Measurements from ENCODE around the gene LIPG. TPM values are rescaled to one million over a fixed set of nuclear protein-coding genes. Genes with fewer than 3 reads are reported as not detected.

Gene LIPG
- total RNA-seq, 1 experiment from 2014 or later, result 6.8 TPM

DNA sequence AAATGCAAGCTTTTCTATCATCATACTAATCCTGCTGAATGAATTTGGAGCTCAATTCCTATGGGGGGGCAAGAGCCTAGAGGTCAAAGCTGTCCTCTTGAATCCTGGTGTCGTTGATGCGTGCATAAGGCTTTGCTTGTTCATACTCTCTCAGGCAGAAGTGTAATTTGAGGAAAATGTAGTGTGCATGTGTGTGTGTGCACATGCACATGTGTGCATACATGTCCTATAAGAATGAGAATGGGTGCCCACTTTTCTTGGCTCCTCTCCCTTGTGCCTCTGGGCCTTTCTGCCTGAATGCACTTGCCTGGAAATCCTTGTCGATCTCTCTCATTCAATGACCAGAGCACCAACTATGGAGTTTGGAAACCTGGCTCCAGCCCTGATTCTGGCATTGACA is 46.3 kb upstream of the LIPG start:
- CTCF ChIA-PET, result interaction anchor here (0.8 kb wide), 1 partner anchor 252 kb away, joined by 3 read pairs; no protein-coding TSS in a partner anchor
- ATAC-seq, result no peak

DNA sequence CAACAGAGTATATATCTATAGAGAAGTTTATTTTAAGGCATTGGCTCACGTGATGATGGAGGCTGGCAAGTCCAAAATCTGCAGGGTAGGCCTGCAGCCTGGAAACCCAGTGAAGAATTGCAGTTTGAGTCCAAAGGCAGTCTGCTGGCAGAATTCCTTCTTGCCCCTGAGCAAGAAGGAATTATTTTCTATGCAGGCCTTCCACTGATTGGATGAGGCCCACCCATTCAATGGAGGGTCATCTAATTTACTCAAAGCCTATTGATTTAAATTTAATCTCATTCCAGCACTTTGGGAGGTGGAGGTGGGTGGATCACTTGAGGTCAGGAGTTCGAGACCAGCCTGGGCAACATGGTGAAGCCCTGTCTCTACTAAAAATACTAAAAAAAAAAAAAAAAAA is 44.4 kb upstream of the LIPG start:
- DNase-seq (ENCODE audit: low spot score) (no peak), ATAC-seq (no peak)
- ChIA-PET CTCF (no interaction called here), POLR2A (no interaction called here)
- TF ChIP-seq FOXK1 (CRISPR knock-in tag; IDR thresholded peaks at IDR 0.05), result no peak
- TF ChIP-seq, protein P1, sequence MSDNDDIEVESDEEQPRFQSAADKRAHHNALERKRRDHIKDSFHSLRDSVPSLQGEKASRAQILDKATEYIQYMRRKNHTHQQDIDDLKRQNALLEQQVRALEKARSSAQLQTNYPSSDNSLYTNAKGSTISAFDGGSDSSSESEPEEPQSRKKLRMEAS (CRISPR knock-in tag; IDR thresholded peaks at IDR 0.05), result no peak
- TF ChIP-seq ZNF512 (CRISPR knock-in tag; IDR thresholded peaks at IDR 0.05; ENCODE audit: borderline replicate concordance), result no peak
- no peak for TF ChIP-seq RELA (CRISPR knock-in tag; IDR thresholded peaks at IDR 0.05; ENCODE audit: borderline replicate concordance)
- TF ChIP-seq NFYB (CRISPR knock-in tag; conservative IDR thresholded peaks at IDR 0.05; ENCODE audit: low read depth), result no peak
- TF ChIP-seq CBFB (CRISPR knock-in tag; IDR thresholded peaks at IDR 0.05; ENCODE audit: low read depth), result no peak
- no peak for TF ChIP-seq ATF2 (CRISPR knock-in tag; IDR thresholded peaks at IDR 0.05; ENCODE audit: borderline replicate concordance, low read depth)
- no peak for TF ChIP-seq ATF6 (CRISPR knock-in tag; IDR thresholded peaks at IDR 0.05)
- TF ChIP-seq, protein P2, sequence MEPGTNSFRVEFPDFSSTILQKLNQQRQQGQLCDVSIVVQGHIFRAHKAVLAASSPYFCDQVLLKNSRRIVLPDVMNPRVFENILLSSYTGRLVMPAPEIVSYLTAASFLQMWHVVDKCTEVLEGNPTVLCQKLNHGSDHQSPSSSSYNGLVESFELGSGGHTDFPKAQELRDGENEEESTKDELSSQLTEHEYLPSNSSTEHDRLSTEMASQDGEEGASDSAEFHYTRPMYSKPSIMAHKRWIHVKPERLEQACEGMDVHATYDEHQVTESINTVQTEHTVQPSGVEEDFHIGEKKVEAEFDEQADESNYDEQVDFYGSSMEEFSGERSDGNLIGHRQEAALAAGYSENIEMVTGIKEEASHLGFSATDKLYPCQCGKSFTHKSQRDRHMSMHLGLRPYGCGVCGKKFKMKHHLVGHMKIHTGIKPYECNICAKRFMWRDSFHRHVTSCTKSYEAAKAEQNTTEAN (CRISPR knock-in tag; IDR thresholded peaks at IDR 0.05), result no peak
- no peak for TF ChIP-seq KAT7 (CRISPR knock-in tag; IDR thresholded peaks at IDR 0.05; ENCODE audit: borderline replicate concordance)
- no peak for TF ChIP-seq PRRX2 (CRISPR knock-in tag; IDR thresholded peaks at IDR 0.05)
- Mint-ChIP-seq H3K4me3 (no peak overlapping the region), H3K27ac (no peak overlapping the region), H3K4me1 (peaks cover 42% of the 10 kb centered on the region), H3K36me3 (no peaks in the 10 kb centered on the region), H3K27me3 (ENCODE audit: low read depth) (no peaks in the 10 kb centered on the region), H3K9me3 (no peaks in the 10 kb centered on the region)

More for the DNA sequence above, 46.3 kb upstream of the LIPG start:
- Mint-ChIP-seq H3K9me3 (no peaks in the 10 kb centered on the region), H3K36me3 (no peaks in the 10 kb centered on the region), H3K4me1 (peaks cover 31% of the 10 kb centered on the region), H3K4me3 (no peak overlapping the region), H3K27me3 (ENCODE audit: low read depth) (no peaks in the 10 kb centered on the region), H3K27ac (no peak overlapping the region)
- DNase-seq (ENCODE audit: low spot score), result no peak
- POLR2A ChIA-PET, result no interaction called here
- TF ChIP-seq OVOL2 (CRISPR knock-in tag; IDR thresholded peaks at IDR 0.05; ENCODE audit: borderline replicate concordance) (no peak), IRF1 (CRISPR knock-in tag; IDR thresholded peaks at IDR 0.05) (no peak), CBFB (CRISPR knock-in tag; IDR thresholded peaks at IDR 0.05; ENCODE audit: low read depth) (no peak), SMAD4 (CRISPR knock-in tag; IDR thresholded peaks at IDR 0.05) (no peak), ZSCAN18 (CRISPR knock-in tag; IDR thresholded peaks at IDR 0.05) (no peak), ZNF416 (CRISPR knock-in tag; IDR thresholded peaks at IDR 0.05) (no peak), RORB (CRISPR knock-in tag; IDR thresholded peaks at IDR 0.05) (no peak), MXD4 (CRISPR knock-in tag; IDR thresholded peaks at IDR 0.05; ENCODE audit: borderline replicate concordance) (no peak), ZNF232 (CRISPR knock-in tag; IDR thresholded peaks at IDR 0.05) (no peak), PREB (CRISPR knock-in tag; IDR thresholded peaks at IDR 0.05; ENCODE audit: borderline replicate concordance) (no peak)
- TF ChIP-seq, protein P3, sequence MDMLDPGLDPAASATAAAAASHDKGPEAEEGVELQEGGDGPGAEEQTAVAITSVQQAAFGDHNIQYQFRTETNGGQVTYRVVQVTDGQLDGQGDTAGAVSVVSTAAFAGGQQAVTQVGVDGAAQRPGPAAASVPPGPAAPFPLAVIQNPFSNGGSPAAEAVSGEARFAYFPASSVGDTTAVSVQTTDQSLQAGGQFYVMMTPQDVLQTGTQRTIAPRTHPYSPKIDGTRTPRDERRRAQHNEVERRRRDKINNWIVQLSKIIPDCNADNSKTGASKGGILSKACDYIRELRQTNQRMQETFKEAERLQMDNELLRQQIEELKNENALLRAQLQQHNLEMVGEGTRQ (CRISPR knock-in tag; IDR thresholded peaks at IDR 0.05), result no peak
